ENCODE measurements around the gene SLC38A9. TPM values are rescaled to one million over a fixed set of nuclear protein-coding genes. Genes with fewer than 3 reads are reported as not detected.

Gene SLC38A9
- total and polyA plus RNA-seq, 3 donors from 2014 or later: 25.3 to 50.1 (median 32.1) TPM

- no peaks in the 10 kb centered on the region for H3K9me3 ChIP-seq
- intact Hi-C loops (cut with DNase I; ENCODE audit: low total_unique reads): no loop called here
Observed at GRCh38 chr5:55621229-55621628, 90.9 kb downstream of the SLC38A9 start.

GRCh38 chr5:55620766-55621160 is 91.4 kb downstream of the SLC38A9 start:
- Histone ChIP-seq H3K36me3 (ENCODE audit: low read depth, missing control alignments) (no peaks in the 10 kb centered on the region), H3K27me3 (no peaks in the 10 kb centered on the region), H3K27ac (no peak overlapping the region), H3K9me3 (no peaks in the 10 kb centered on the region), H3K4me1 (no peaks in the 10 kb centered on the region), H3K4me3 (no peak overlapping the region)
- DNase-seq: no peak
- intact Hi-C loops (cut with DNase I; ENCODE audit: low total_unique reads): no loop called here
- TF ChIP-seq CTCF (IDR thresholded peaks at IDR 0.05): no peak
- TF ChIP-seq POLR2A (IDR thresholded peaks at IDR 0.05): no peak
- 89 to 98% methylated on average over 4 of the region's 4 CpGs for WGBS, 2 donors

More at GRCh38 chr5:55621229-55621628, 90.9 kb downstream of the SLC38A9 start:
- Histone ChIP-seq H3K4me1 (no peaks in the 10 kb centered on the region), H3K27me3 (no peaks in the 10 kb centered on the region), H3K27ac (no peak overlapping the region), H3K36me3 (ENCODE audit: low read depth, missing control alignments) (no peaks in the 10 kb centered on the region), H3K4me3 (no peak overlapping the region)
- no peak for DNase-seq
- WGBS, 2 donors: 78 to 88% methylated on average over 3 of the region's 3 CpGs
- TF ChIP-seq CTCF (IDR thresholded peaks at IDR 0.05) (no peak), POLR2A (IDR thresholded peaks at IDR 0.05) (no peak)

GRCh38 chr5:55620009-55620765 is 91.9 kb downstream of the SLC38A9 start:
- WGBS, 2 donors: 86 to 93% methylated on average over 6 of the region's 6 CpGs
- intact Hi-C loops (cut with DNase I; ENCODE audit: low total_unique reads): no loop called here

GRCh38 chr5:55618318-55618717 is 93.8 kb downstream of the SLC38A9 start:
- H3K4me3 ChIP-seq: no peak overlapping the region
- no peaks in the 10 kb centered on the region for H3K4me1 ChIP-seq
- no peaks in the 10 kb centered on the region for H3K27me3 ChIP-seq
- no peak for TF ChIP-seq POLR2A (IDR thresholded peaks at IDR 0.05)
- no peak for TF ChIP-seq CTCF (IDR thresholded peaks at IDR 0.05)
- no peaks in the 10 kb centered on the region for H3K36me3 ChIP-seq (ENCODE audit: low read depth, missing control alignments)
- H3K27ac ChIP-seq: no peak overlapping the region
- H3K9me3 ChIP-seq: no peaks in the 10 kb centered on the region
- WGBS, 2 donors: 91 to 92% methylated on average over 5 of the region's 5 CpGs
- intact Hi-C loops (cut with DNase I; ENCODE audit: low total_unique reads): no loop called here
- DNase-seq: no peak

More at GRCh38 chr5:55620009-55620765, 91.9 kb downstream of the SLC38A9 start:
- no peak for DNase-seq
- no peak overlapping the region for H3K4me3 ChIP-seq
- no peak overlapping the region for H3K27ac ChIP-seq
- H3K27me3 ChIP-seq: no peaks in the 10 kb centered on the region
- H3K9me3 ChIP-seq: no peaks in the 10 kb centered on the region
- TF ChIP-seq POLR2A (IDR thresholded peaks at IDR 0.05) (no peak), CTCF (IDR thresholded peaks at IDR 0.05) (no peak)
- no peaks in the 10 kb centered on the region for H3K4me1 ChIP-seq
- H3K36me3 ChIP-seq (ENCODE audit: low read depth, missing control alignments): no peaks in the 10 kb centered on the region

Measured in testis (tissue), 3 donors.